Peyer's patch (tissue), 4 donors: Measurements from ENCODE around the gene BCL11A.

ENCODE experiments used
- CTCF ChIP-seq, 6 experiments: fragments of 450-650 bp in 4 of 6; fragments of 200-600 bp in 2 of 6; sonication (generic) in 1 of 6; IDR thresholded peaks; one replicate each; pipeline ENCODE4 v1.5.1; 2017 to 2019; ENCODE audit warnings: antibody characterized with exemption in 6 of 6, mild to moderate bottlenecking in 3 of 6, moderate library complexity in 1 of 6
- POLR2A ChIP-seq, 2 donors: fragments of 450-650 bp; IDR thresholded peaks; one replicate each; pipeline ENCODE4 v1.5.1; 2017; ENCODE audit warnings: antibody characterized with exemption in 2 of 2, mild to moderate bottlenecking in 2 of 2, moderate library complexity in 2 of 2

GRCh38 chr2:60413814-60414168 is 139.7 kb downstream of the BCL11A start:
- no peak for TF ChIP-seq CTCF (IDR thresholded peaks at IDR 0.05)
- TF ChIP-seq POLR2A (IDR thresholded peaks at IDR 0.05) = no peak
